MG63 (cell line): ENCODE measurements around the gene SRR. TPM values are rescaled to one million over a fixed set of nuclear protein-coding genes. Genes with fewer than 3 reads are reported as not detected.
"Not testable (repeated sequence)": the region's sequence is repeated elsewhere in the genome, so short reads cannot be mapped to it uniquely, and the experiment has no call there.

Experiments used
- DNase-seq: peaks from one replicate; pipeline ENCODE4 v3.0.0-alpha.2; 2020
- H3K27me3 ChIP-seq: fragments of 250-450 bp; sonication (Bioruptor Pico); 2 replicates; pipeline ENCODE4 v1.5.1; 2020; ENCODE audit warnings: mild to moderate bottlenecking, moderate library complexity
- H3K36me3 ChIP-seq: fragments of 250-450 bp; sonication (Bioruptor Pico); 2 replicates; pipeline ENCODE4 v1.5.1; 2020; ENCODE audit warnings: mild to moderate bottlenecking, moderate library complexity
- H3K4me3 ChIP-seq: fragments of 250-450 bp; sonication (Bioruptor Pico); 2 replicates; pipeline ENCODE4 v1.5.1; 2020; ENCODE audit warnings: mild to moderate bottlenecking, moderate library complexity
- H3K9me3 ChIP-seq: fragments of 250-450 bp; sonication (Bioruptor Pico); 2 replicates; pipeline ENCODE4 v1.5.1; 2020; ENCODE audit warnings: mild to moderate bottlenecking, moderate library complexity
- total RNA-seq: library from RNA; depleted of rRNA; stranded (reverse); fragments of >200 nt; shearing (Covaris generic); gene quantifications from 2 replicates; pipeline ENCODE4 v1.2.3, GENCODE V29; 2014; ENCODE audit warnings: low replicate concordance; rRNA removed

SRR gene
- 26.5 and 34.3 TPM in 2 replicates for total RNA-seq

- DNase-seq: peak; percentile 83
Measured at GRCh38 chr17:2303204-2304188, at the start of gene SRR, which contains the start of gene SMG6. Gene SRR (plus strand): TSS chr17:2303950. CDS start chr17:2315561, 11,611 bp downstream. Gene SMG6 (minus strand): TSS chr17:2303785. CDS start chr17:2303720, 65 bp downstream.

GRCh38 chr17:2258830-2259229, 44.9 kb upstream of the SRR start:
- not testable (repeated sequence) for H3K9me3 ChIP-seq, H3K36me3 ChIP-seq, H3K4me3 ChIP-seq, H3K27me3 ChIP-seq, DNase-seq

More at GRCh38 chr17:2303204-2304188, at the start of gene SRR, which contains the start of gene SMG6:
- no peaks in the 10 kb centered on the region for H3K9me3 ChIP-seq
- peaks cover 2% of the 10 kb centered on the region; the same call in 1 of the 2 replicates for H3K36me3 ChIP-seq
- H3K4me3 ChIP-seq: peak within 1 kb of the TSS; percentile 58
- H3K27me3 ChIP-seq: no peaks in the 10 kb centered on the region

- no peaks in the 10 kb centered on the region for H3K36me3 ChIP-seq
- H3K27me3 ChIP-seq: no peaks in the 10 kb centered on the region
- no peak overlapping the region for H3K4me3 ChIP-seq
- no peaks in the 10 kb centered on the region for H3K9me3 ChIP-seq
- DNase-seq: no peak
Measured at GRCh38 chr17:2259769-2260536, 43.8 kb upstream of the SRR start.

GRCh38 chr17:2262135-2262587, 41.6 kb upstream of the SRR start:
- no peaks in the 10 kb centered on the region for H3K27me3 ChIP-seq
- H3K36me3 ChIP-seq: no peaks in the 10 kb centered on the region
- peak; percentile 48 for DNase-seq
- no peak overlapping the region for H3K4me3 ChIP-seq
- H3K9me3 ChIP-seq: no peaks in the 10 kb centered on the region

GRCh38 chr17:2263183-2264066, 40.3 kb upstream of the SRR start:
- H3K27me3 ChIP-seq: no peaks in the 10 kb centered on the region
- H3K36me3 ChIP-seq: no peaks in the 10 kb centered on the region; the same call in 1 of the 2 replicates
- no peak overlapping the region for H3K4me3 ChIP-seq
- DNase-seq: no peak
- H3K9me3 ChIP-seq: no peaks in the 10 kb centered on the region

- Histone ChIP-seq H3K9me3 (no peaks in the 10 kb centered on the region), H3K36me3 (no peaks in the 10 kb centered on the region; the same call in 1 of the 2 replicates), H3K4me3 (no peak overlapping the region), H3K27me3 (no peaks in the 10 kb centered on the region)
- no peak for DNase-seq
Measured at GRCh38 chr17:2264067-2264860, 39.5 kb upstream of the SRR start.

- DNase-seq, H3K9me3 ChIP-seq, H3K36me3 ChIP-seq, H3K27me3 ChIP-seq, H3K4me3 ChIP-seq: not testable (repeated sequence)
Measured at GRCh38 chr17:2265166-2265565, 38.6 kb upstream of the SRR start.

GRCh38 chr17:2266045-2266864, 37.5 kb upstream of the SRR start:
- H3K27me3 ChIP-seq: no peaks in the 10 kb centered on the region
- DNase-seq: no peak
- no peaks in the 10 kb centered on the region for H3K9me3 ChIP-seq
- no peak overlapping the region for H3K4me3 ChIP-seq
- no peaks in the 10 kb centered on the region; the same call in 1 of the 2 replicates for H3K36me3 ChIP-seq

- H3K4me3 ChIP-seq: no peak overlapping the region
- no peak for DNase-seq
- no peaks in the 10 kb centered on the region for H3K27me3 ChIP-seq
- H3K9me3 ChIP-seq: no peaks in the 10 kb centered on the region
- H3K36me3 ChIP-seq: no peaks in the 10 kb centered on the region; the same call in 1 of the 2 replicates
Measured at GRCh38 chr17:2266865-2267228, 36.9 kb upstream of the SRR start.

GRCh38 chr17:2267354-2267753, 36.4 kb upstream of the SRR start:
- Histone ChIP-seq H3K36me3 (no peaks in the 10 kb centered on the region; the same call in 1 of the 2 replicates), H3K9me3 (no peaks in the 10 kb centered on the region), H3K27me3 (no peaks in the 10 kb centered on the region), H3K4me3 (no peak overlapping the region)
- DNase-seq: no peak

GRCh38 chr17:2271985-2272702, 31.6 kb upstream of the SRR start:
- Histone ChIP-seq H3K27me3 (no peaks in the 10 kb centered on the region), H3K36me3 (no peaks in the 10 kb centered on the region; the same call in 1 of the 2 replicates), H3K9me3 (no peaks in the 10 kb centered on the region), H3K4me3 (no peak overlapping the region)
- DNase-seq: no peak

- no peak for DNase-seq
- H3K27me3 ChIP-seq: no peaks in the 10 kb centered on the region
- no peaks in the 10 kb centered on the region for H3K36me3 ChIP-seq
- H3K9me3 ChIP-seq: no peaks in the 10 kb centered on the region
- H3K4me3 ChIP-seq: no peak overlapping the region
Measured at GRCh38 chr17:2274414-2274813, 29.3 kb upstream of the SRR start.

GRCh38 chr17:2275722-2276121, 28.0 kb upstream of the SRR start:
- Histone ChIP-seq H3K27me3 (no peaks in the 10 kb centered on the region), H3K36me3 (peaks cover 6% of the 10 kb centered on the region), H3K4me3 (no peak overlapping the region), H3K9me3 (no peaks in the 10 kb centered on the region)
- no peak for DNase-seq
